ENCODE measurements around the gene SLC22A4.

Gene SLC22A4

DNA sequence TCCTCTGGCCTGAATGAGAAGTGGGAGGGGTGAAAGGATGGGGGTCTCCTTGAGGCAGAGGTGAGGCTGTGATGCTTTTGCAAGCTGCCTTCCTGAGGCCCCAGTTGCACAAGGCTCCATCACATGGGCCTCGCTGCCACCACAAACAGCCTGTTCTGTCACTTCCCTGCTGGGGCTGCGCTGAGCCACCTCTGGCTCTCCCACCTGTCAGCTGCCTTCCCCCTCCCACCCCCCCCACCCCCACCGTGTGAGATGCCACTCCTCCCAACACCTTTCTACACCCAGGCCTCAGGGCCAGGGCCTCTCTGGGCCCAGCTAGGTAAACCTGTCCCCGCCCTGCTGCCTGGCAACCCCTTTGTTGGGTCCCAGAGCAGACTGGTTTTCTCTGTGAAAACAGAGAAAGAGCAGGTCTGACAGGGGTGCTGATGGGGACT is 41.2 kb upstream of the SLC22A4 start:
- in situ Hi-C loops (cut with HindIII; ENCODE audit: low pct_ligation_motif_present, low sequenced_read_pairs) = no loop called here
- DNase-seq = no peak
- Histone ChIP-seq H3K4me3 (ENCODE audit: low read depth, low read length) (no peak overlapping the region), H3K36me3 (replicated peaks) (no peaks in the 10 kb centered on the region), H3K27ac (no peak overlapping the region), H3K27me3 (replicated peaks) (no peaks in the 10 kb centered on the region)
- TF ChIP-seq, protein P1, sequence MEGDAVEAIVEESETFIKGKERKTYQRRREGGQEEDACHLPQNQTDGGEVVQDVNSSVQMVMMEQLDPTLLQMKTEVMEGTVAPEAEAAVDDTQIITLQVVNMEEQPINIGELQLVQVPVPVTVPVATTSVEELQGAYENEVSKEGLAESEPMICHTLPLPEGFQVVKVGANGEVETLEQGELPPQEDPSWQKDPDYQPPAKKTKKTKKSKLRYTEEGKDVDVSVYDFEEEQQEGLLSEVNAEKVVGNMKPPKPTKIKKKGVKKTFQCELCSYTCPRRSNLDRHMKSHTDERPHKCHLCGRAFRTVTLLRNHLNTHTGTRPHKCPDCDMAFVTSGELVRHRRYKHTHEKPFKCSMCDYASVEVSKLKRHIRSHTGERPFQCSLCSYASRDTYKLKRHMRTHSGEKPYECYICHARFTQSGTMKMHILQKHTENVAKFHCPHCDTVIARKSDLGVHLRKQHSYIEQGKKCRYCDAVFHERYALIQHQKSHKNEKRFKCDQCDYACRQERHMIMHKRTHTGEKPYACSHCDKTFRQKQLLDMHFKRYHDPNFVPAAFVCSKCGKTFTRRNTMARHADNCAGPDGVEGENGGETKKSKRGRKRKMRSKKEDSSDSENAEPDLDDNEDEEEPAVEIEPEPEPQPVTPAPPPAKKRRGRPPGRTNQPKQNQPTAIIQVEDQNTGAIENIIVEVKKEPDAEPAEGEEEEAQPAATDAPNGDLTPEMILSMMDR (IDR thresholded peaks at IDR 0.05; ENCODE audit: low read depth, low read length, missing control alignments) = no peak

DNA sequence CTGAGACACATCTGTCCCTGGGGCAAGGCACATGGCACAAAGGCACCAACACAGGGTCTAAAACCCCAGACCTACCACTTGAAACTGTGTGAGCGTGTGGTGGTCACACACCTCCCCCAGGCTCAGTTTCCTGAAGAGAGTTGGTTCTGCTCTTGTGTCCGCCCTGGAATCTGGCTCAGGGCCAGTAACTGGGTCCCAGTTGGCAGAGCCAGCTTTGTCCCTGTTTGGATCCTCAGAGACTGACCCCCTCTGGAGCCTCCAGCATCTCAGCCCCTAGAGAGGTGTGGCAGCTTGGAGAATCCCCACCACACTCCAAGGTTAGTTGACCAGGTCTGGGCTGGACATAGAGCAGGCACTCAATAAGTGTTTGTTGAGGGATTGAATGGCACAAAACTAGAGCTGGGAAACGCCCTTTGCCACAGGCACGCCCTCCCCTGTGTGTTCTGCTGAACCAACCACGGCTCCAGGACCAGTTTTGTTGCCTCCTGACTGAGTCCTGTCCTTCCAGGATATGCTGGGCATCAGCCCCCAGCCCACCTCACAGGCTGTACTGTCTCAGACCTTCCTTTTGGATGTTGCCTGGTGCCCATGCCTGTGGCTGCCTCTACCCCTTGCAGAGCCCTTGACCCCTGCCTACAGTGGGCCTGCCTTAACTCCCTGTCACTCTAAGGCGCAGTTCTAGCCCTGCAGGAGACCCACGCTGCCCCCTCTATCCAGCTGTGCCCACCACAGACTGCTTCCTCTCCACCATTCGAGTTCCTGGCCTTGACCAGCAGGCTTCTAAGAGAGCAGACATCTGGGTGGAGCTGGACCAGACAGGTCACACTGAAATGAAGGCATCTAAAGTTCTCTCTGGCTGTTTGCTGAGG is 40.5 kb upstream of the SLC22A4 start:
- no peak for DNase-seq
- H3K27me3 ChIP-seq (replicated peaks) = no peaks in the 10 kb centered on the region
- in situ Hi-C loops (cut with HindIII; ENCODE audit: low pct_ligation_motif_present, low sequenced_read_pairs) = no loop called here
- H3K36me3 ChIP-seq (replicated peaks) = no peaks in the 10 kb centered on the region
- TF ChIP-seq, protein P1 (IDR thresholded peaks at IDR 0.05; ENCODE audit: low read depth, low read length, missing control alignments) = no peak
- H3K27ac ChIP-seq = no peak overlapping the region
- H3K4me3 ChIP-seq (ENCODE audit: low read depth, low read length) = no peak overlapping the region

DNA sequence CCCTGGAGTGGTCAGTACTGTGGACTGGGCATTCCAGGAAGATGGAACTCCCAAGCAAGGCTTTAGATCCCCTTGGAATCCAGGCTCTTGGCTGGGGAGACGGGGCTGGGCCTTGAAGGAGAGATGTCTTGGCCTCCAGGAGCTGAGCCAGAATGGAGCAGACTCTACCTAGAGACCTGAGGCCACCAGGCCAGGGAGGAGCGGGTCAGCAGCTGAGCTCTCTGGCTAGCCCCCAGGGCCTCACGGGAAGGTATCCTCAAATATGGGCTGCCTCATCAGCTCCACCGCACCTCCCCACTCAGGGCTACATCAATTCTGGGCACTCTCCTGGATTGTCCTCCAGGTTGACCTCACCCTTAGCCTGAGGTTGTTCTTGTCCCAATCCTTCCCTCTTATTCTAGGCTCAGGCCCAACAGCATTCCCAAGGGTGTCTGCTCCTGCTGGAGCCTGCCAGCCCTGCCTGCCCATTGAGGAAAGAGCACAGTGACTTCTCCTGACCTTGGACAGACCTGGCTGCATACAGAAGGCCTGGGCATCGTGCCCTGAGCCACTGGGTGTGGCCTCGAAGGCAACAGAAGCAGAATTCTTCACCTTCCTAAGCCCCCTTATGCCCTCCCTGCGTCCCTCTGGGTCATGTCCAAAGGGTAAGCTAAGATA is 39.7 kb upstream of the SLC22A4 start:
- DNase-seq = no peak
- TF ChIP-seq, protein P1 (IDR thresholded peaks at IDR 0.05; ENCODE audit: low read depth, low read length, missing control alignments) = no peak
- H3K4me3 ChIP-seq (ENCODE audit: low read depth, low read length) = no peak overlapping the region
- in situ Hi-C loops (cut with HindIII; ENCODE audit: low pct_ligation_motif_present, low sequenced_read_pairs) = no loop called here
- no peaks in the 10 kb centered on the region for H3K36me3 ChIP-seq (replicated peaks)
- no peak overlapping the region for H3K27ac ChIP-seq
- H3K27me3 ChIP-seq (replicated peaks) = no peaks in the 10 kb centered on the region

DNA sequence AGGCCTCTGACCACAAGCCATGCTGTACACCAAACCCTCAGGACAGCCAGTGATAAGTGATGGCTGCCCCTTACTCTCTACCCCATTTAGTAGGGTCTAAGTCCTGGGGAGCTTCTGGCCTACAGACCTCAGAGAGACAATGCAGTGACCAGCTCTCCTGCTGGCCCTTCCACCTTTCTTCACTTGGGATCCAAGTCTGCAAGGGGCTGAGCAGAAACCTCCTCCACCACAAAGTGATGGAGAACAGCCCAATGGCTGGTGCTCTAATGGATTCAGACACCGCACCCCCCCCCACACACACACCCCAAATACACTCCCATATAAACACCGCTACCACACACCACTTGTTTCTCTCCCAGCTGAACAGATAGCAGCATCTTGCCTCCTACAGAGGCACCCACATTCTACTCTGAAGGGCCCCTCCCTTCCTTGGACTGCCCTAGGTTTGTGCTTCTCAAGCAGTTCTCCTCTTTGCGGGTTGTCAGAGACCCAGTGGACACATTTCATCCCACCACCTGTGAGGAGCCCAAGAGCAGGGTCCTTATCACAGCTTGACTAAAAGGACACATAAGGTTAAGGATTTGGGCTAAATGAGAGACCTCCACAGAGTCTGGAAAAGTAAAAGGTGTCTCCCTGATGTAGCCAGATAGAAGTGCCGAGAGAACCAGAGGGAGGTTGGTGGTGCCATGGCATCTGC is 38.0 kb upstream of the SLC22A4 start:
- Histone ChIP-seq H3K27me3 (replicated peaks) (no peaks in the 10 kb centered on the region), H3K36me3 (replicated peaks) (peaks cover 3% of the 10 kb centered on the region), H3K27ac (no peak overlapping the region), H3K4me3 (ENCODE audit: low read depth, low read length) (no peak overlapping the region)
- in situ Hi-C loops (cut with HindIII; ENCODE audit: low pct_ligation_motif_present, low sequenced_read_pairs) = no loop called here
- TF ChIP-seq, protein P1 (IDR thresholded peaks at IDR 0.05; ENCODE audit: low read depth, low read length, missing control alignments) = no peak
- DNase-seq = no peak

DNA sequence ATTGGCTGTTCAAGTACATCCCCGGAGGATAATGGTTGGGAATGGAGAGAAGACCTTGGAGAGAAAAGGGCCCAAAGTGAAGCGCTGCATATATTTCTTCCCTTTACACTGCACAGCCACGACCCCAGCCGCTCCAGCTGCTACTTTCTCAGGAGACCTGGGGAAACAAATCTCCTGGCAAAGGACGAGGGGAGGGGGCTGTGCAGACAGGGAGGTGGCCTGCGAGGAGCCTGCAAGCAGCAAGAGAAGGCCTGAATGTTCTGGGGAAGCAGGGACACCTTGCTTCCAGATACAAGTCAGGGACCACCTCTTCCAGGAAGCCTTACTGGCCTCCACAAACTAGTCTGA is 37.4 kb upstream of the SLC22A4 start:
- Histone ChIP-seq H3K27ac (no peak overlapping the region), H3K4me3 (ENCODE audit: low read depth, low read length) (peak overlapping the region; percentile 81), H3K27me3 (replicated peaks) (no peaks in the 10 kb centered on the region), H3K36me3 (replicated peaks) (peaks cover 3% of the 10 kb centered on the region)
- no peak for DNase-seq
- in situ Hi-C loops (cut with HindIII; ENCODE audit: low pct_ligation_motif_present, low sequenced_read_pairs) = no loop called here
- TF ChIP-seq, protein P1 (IDR thresholded peaks at IDR 0.05; ENCODE audit: low read depth, low read length, missing control alignments) = no peak
